Spleen (tissue), 7 donors: ENCODE measurements around the gene SPPL2C.

Experiments used
- POLR2A ChIP-seq, 3 donors: fragments of 450-650 bp; IDR thresholded peaks; one replicate each; pipeline ENCODE4 v1.5.1; 2017; ENCODE audit warnings: antibody characterized with exemption in 3 of 3, mild to moderate bottlenecking in 1 of 3
- TF ChIP-seq, protein P1 (sequence below), 11 experiments: fragments of 200-600 bp in 7 of 11; fragments of 450-650 bp in 4 of 11; sonication (generic) in 4 of 11; IDR thresholded peaks in 8 of 11; conservative IDR thresholded peaks in 3 of 11; 1 replicate in 7 of 11; 2 replicates in 4 of 11; pipeline versions ENCODE4 v1.4.0 to v1.8.0; 2016 to 2021; ENCODE audit warnings: antibody characterized with exemption in 11 of 11, inconsistent platforms in 4 of 11, mild to moderate bottlenecking in 1 of 11
- donor health status: DM: no; HTN: no; CAD: no; lungs with moderate emphysema.
- donor health status: DM: no; HTN: no; CAD: no.
- donor health status: DM: no; HTN: no; CAD: no.

DNA sequence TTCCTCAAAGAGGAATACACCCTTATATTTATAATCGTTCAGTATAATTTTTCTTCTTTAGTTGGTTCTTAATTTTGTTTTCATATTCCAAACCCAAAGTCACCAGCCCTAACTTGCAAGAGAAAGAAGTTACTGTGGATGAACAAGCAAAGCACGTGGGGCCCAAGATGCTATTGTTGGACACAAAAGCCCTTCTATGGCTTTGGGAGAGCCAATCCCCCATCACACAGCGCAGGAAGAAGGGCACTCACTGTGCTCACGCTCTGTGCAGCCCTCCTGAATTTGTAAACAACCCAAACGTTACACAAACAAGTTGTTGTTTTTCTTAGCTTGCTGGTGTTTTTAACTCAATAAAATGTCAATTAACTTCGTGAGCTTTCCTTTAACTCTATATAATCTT lies 22.5 kb downstream of the SPPL2C start:
- TF ChIP-seq, protein P1, sequence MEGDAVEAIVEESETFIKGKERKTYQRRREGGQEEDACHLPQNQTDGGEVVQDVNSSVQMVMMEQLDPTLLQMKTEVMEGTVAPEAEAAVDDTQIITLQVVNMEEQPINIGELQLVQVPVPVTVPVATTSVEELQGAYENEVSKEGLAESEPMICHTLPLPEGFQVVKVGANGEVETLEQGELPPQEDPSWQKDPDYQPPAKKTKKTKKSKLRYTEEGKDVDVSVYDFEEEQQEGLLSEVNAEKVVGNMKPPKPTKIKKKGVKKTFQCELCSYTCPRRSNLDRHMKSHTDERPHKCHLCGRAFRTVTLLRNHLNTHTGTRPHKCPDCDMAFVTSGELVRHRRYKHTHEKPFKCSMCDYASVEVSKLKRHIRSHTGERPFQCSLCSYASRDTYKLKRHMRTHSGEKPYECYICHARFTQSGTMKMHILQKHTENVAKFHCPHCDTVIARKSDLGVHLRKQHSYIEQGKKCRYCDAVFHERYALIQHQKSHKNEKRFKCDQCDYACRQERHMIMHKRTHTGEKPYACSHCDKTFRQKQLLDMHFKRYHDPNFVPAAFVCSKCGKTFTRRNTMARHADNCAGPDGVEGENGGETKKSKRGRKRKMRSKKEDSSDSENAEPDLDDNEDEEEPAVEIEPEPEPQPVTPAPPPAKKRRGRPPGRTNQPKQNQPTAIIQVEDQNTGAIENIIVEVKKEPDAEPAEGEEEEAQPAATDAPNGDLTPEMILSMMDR (IDR thresholded peaks at IDR 0.05 in 8 of 11, conservative IDR thresholded peaks at IDR 0.05 in 3 of 11) = no peak
- TF ChIP-seq POLR2A (IDR thresholded peaks at IDR 0.05) = no peak
